GM19043 (cell line): ENCODE measurements around the gene TMEM269.

Source experiments
- ATAC-seq: cut with Tn5 transposase; IDR thresholded peaks from one replicate; pipeline ENCODE4 v1.9.1; 2021; ENCODE audit warnings: low read depth; ENCODE audit not compliant: unreplicated experiment

TMEM269 gene

GRCh38 chr1:42784946-42785693 lies at the start of gene TMEM269:
TSS of gene TMEM269 (plus strand) at chr1:42784991. CDS start at chr1:42789894, 4,903 bp downstream.
- no peak for ATAC-seq

- no peak for ATAC-seq
These were observed 49.7 kb upstream of the TMEM269 start for GRCh38 chr1:42735056-42735455.

GRCh38 chr1:42735477-42736105 lies 49.2 kb upstream of the TMEM269 start:
- ATAC-seq: no peak

- no peak for ATAC-seq
These were observed 48.6 kb upstream of the TMEM269 start for GRCh38 chr1:42736152-42736551.

- ATAC-seq: no peak
These were observed 48.1 kb upstream of the TMEM269 start for GRCh38 chr1:42736571-42737200.

GRCh38 chr1:42737257-42737656 lies 47.5 kb upstream of the TMEM269 start:
- ATAC-seq: no peak

- no peak for ATAC-seq
These were observed 46.7 kb upstream of the TMEM269 start for GRCh38 chr1:42737986-42738677.

- no peak for ATAC-seq
These were observed 46.0 kb upstream of the TMEM269 start for GRCh38 chr1:42738678-42739226.

GRCh38 chr1:42739753-42740700 lies 44.8 kb upstream of the TMEM269 start, which contains the start of gene CLDN19:
TSS of gene CLDN19 (minus strand) at chr1:42740236. CDS start at chr1:42740063, 173 bp downstream.
- no peak for ATAC-seq

GRCh38 chr1:42740851-42741580 lies 43.8 kb upstream of the TMEM269 start:
- ATAC-seq: no peak

GRCh38 chr1:42741706-42742105 lies 43.1 kb upstream of the TMEM269 start:
- ATAC-seq: no peak

GRCh38 chr1:42742141-42742540 lies 42.6 kb upstream of the TMEM269 start:
- ATAC-seq: no peak

- ATAC-seq: no peak
These were observed 42.0 kb upstream of the TMEM269 start for GRCh38 chr1:42742617-42743316.

- no peak for ATAC-seq
These were observed 41.3 kb upstream of the TMEM269 start for GRCh38 chr1:42743317-42744147.

- no peak for ATAC-seq
These were observed 40.7 kb upstream of the TMEM269 start for GRCh38 chr1:42744148-42744413.

GRCh38 chr1:42745851-42746250 lies 38.9 kb upstream of the TMEM269 start:
- no peak for ATAC-seq

GRCh38 chr1:42746436-42747105 lies 38.2 kb upstream of the TMEM269 start:
- ATAC-seq: no peak
